Keratinocyte (primary cell): ENCODE data around the gene NEK3. TPM values are rescaled to one million over a fixed set of nuclear protein-coding genes. Genes with fewer than 3 reads are reported as not detected.
"Not testable (repeated sequence)": the region's sequence is repeated elsewhere in the genome, so short reads cannot be mapped to it uniquely, and the experiment has no call there.

ENCODE experiments used
- DNase-seq: peaks from one replicate; pipeline ENCODE4 v3.0.0-alpha.2; 2011; ENCODE audit warnings: low read depth, missing footprints, low spot score
- FAIRE-seq: peaks from 2 replicates; lab custom pipeline; 2011; peaks lifted over from hg19 to GRCh38; lab: Jason Lieb, UNC
- H2AFZ ChIP-seq: 2 replicates; pipeline ENCODE4 v1.6.0; 2012; ENCODE audit warnings: low read length, control low read depth, inconsistent platforms; ENCODE audit not compliant: control insufficient read depth
- H3K27ac ChIP-seq: 2 replicates; pipeline ENCODE4 v1.5.1; 2011; ENCODE audit warnings: low read length; ENCODE audit not compliant: control insufficient read depth, insufficient read depth
- H3K27me3 ChIP-seq: 3 replicates; pipeline ENCODE4 v1.6.0; 2011; ENCODE audit warnings: low read length; ENCODE audit not compliant: control insufficient read depth, insufficient read depth; ENCODE audit errors: extremely low read depth
- H3K36me3 ChIP-seq, 2 experiments: 2 replicates in 1 of 2; 3 replicates in 1 of 2; pipeline ENCODE4 v1.5.1; 2011; ENCODE audit warnings: low read length in 2 of 2, mild to moderate bottlenecking in 1 of 2; ENCODE audit not compliant: control insufficient read depth in 2 of 2, insufficient read depth in 2 of 2; ENCODE audit errors: extremely low read depth in 1 of 2
- H3K4me1 ChIP-seq: 3 replicates; pipeline ENCODE4 v1.5.1; 2011; ENCODE audit warnings: low read length; ENCODE audit not compliant: control insufficient read depth, insufficient read depth; ENCODE audit errors: extremely low read depth
- H3K4me2 ChIP-seq: 3 replicates; pipeline ENCODE4 v1.6.0; 2011; ENCODE audit warnings: low read depth, low read length; ENCODE audit not compliant: control insufficient read depth, insufficient read depth; ENCODE audit errors: extremely low read depth
- H3K4me3 ChIP-seq, 3 experiments: fragments of 200-600 bp in 1 of 3; sonication (generic) in 1 of 3; 2 replicates in 2 of 3; 3 replicates in 1 of 3; pipeline ENCODE4 v1.5.1; 2011 to 2016; ENCODE audit warnings: low read length in 3 of 3, mild to moderate bottlenecking in 3 of 3, control low read depth in 2 of 3, inconsistent platforms in 1 of 3, low read depth in 1 of 3, mixed read lengths in 1 of 3, mixed run types in 1 of 3, moderate library complexity in 1 of 3; ENCODE audit not compliant: control insufficient read depth in 2 of 3, insufficient read depth in 2 of 3; ENCODE audit errors: extremely low read depth in 1 of 3
- H3K79me2 ChIP-seq: 2 replicates; pipeline ENCODE4 v1.6.0; 2012; ENCODE audit warnings: low read length; ENCODE audit not compliant: control insufficient read depth, insufficient read depth
- H3K9ac ChIP-seq: 3 replicates; pipeline ENCODE4 v1.6.0; 2011; ENCODE audit warnings: low read length; ENCODE audit not compliant: control insufficient read depth, insufficient read depth; ENCODE audit errors: extremely low read depth
- H3K9me1 ChIP-seq: 3 replicates; pipeline ENCODE4 v1.6.0; 2011; ENCODE audit warnings: low read length; ENCODE audit not compliant: control insufficient read depth, insufficient read depth; ENCODE audit errors: extremely low read depth
- H3K9me3 ChIP-seq: 2 replicates; pipeline ENCODE4 v1.5.1; 2012; ENCODE audit warnings: low read depth, low read length; ENCODE audit not compliant: control insufficient read depth
- H4K20me1 ChIP-seq: 3 replicates; pipeline ENCODE4 v1.6.0; 2011; ENCODE audit warnings: low read length; ENCODE audit not compliant: control insufficient read depth, insufficient read depth; ENCODE audit errors: extremely low read depth
- dilution Hi-C: fragments of 300-500 bp; cut with MboI; formaldehyde crosslinking; loops from one replicate; pipeline ENCODE4 v1.7.0; 2020; ENCODE audit warnings: low sequenced_read_pairs; ENCODE audit not compliant: extremely low pct_ligation_motif_present
- polyA plus RNA-seq, 5 experiments: library from polyadenylated mRNA; depleted of rRNA in 3 of 5; stranded (reverse) in 3 of 5; stranded (forward) in 1 of 5; unstranded in 1 of 5; fragments of >200 nt; gene quantifications; 1 replicate in 1 of 5; 2 replicates in 3 of 5; 3 replicates in 1 of 5; pipeline versions ENCODE4 v1.2.1 to v1.2.3, GENCODE V29; 2011 to 2012; ENCODE audit warnings: missing spikeins in 2 of 5, low read depth in 1 of 5, low replicate concordance in 1 of 5

NEK3 gene
- polyA plus RNA-seq, 1 donor (not counting 4 experiments of a cell fraction or from before 2014, with no cell fraction given) = 11.1 TPM

DNA sequence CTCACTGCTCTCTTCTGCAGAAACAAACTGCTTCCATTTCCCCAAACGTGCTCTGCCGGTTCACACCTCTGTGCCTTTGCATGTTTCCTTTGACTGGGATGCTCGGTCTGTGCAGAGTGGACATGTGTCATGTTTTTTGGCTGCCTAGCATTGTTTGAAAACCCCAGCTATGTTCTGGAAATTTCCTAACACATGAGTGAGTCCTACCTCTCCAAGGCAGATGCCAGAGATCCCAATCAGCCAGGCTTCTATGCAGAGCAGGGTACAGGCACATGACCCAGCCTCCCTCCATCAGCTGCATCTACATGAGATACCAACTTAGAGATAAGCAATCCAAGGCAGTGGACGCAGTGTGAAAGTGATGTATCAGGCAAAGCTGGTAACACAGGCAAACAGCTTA is 45.1 kb upstream of the NEK3 start:
- H3K4me3 ChIP-seq, H3K79me2 ChIP-seq, H3K27me3 ChIP-seq, H3K27ac ChIP-seq, H3K36me3 ChIP-seq, dilution Hi-C loops, H3K4me1 ChIP-seq, H3K4me2 ChIP-seq, FAIRE-seq, H2AFZ ChIP-seq, DNase-seq, H3K9ac ChIP-seq, H3K9me1 ChIP-seq, H4K20me1 ChIP-seq, H3K9me3 ChIP-seq: not testable (repeated sequence)

DNA sequence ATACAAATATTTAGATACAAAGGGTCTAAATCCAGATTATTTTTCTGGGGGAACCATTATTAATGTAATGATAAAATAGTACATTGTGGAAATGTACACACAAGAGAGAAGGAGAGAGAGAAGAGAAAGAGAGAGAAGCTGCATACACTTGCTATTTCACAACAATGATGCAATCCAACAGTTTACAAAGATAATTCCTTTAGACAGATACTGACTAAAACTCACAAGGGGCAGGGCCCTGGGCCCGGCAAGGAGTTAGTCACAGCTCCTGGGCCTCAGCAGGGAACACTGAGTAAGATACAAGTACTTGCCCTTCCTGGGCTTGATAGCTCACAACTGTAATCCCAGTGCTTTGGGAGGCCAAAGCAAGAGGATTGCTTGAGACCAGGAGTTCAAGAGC is 44.5 kb upstream of the NEK3 start:
- H3K9ac ChIP-seq, H3K36me3 ChIP-seq, DNase-seq: not testable (repeated sequence)

DNA sequence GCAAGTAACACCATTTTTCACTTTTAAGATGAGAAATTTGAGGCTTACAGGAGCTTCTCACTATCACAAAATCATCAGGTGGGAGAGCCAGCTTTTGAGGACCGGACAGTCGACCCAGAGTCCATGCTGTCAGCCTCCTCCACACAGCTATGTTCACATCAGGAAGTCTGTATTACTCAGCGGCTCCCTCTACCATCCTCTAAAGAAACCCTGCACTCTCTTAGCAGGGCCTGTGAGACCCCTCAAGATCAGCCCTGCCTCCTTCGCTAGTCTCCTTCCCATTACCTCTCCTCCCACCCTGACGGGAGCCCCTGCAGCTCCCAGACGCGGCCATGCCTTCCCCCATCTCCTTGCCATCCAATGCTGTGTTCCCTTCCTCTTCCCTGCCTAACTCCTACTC is 43.1 kb upstream of the NEK3 start:
- H4K20me1 ChIP-seq, dilution Hi-C loops, H3K79me2 ChIP-seq, H3K9ac ChIP-seq, FAIRE-seq, H3K9me3 ChIP-seq, H3K4me2 ChIP-seq, H3K9me1 ChIP-seq, H3K27ac ChIP-seq, H3K4me3 ChIP-seq, H3K27me3 ChIP-seq, DNase-seq, H3K4me1 ChIP-seq, H2AFZ ChIP-seq, H3K36me3 ChIP-seq: not testable (repeated sequence)

More for the DNA sequence above, 44.5 kb upstream of the NEK3 start:
- Histone ChIP-seq H3K4me2 (peak overlapping the region; percentile 3), H3K27ac (peak overlapping the region; percentile 24)
- H3K79me2 ChIP-seq, H3K27me3 ChIP-seq, H3K9me1 ChIP-seq, H4K20me1 ChIP-seq, H3K9me3 ChIP-seq, H3K4me3 ChIP-seq, H3K4me1 ChIP-seq, dilution Hi-C loops, H2AFZ ChIP-seq, FAIRE-seq: not testable (repeated sequence)
